Measurements from ENCODE around the gene CDH23.

GRCh38 chr10:71588685-71589084 is 192.0 kb downstream of the CDH23 start:
- no peak for TF ChIP-seq CTCF (IDR thresholded peaks at IDR 0.05)
- no peak for TF ChIP-seq POLR2A (IDR thresholded peaks at IDR 0.05; ENCODE audit: low read length)
- TF ChIP-seq MYC (IDR thresholded peaks at IDR 0.05; ENCODE audit: borderline replicate concordance, low read length) = no peak
- no peak for TF ChIP-seq RAD21 (conservative IDR thresholded peaks at IDR 0.05 in 1 of 2, IDR thresholded peaks at IDR 0.05 in 1 of 2)
- TF ChIP-seq KDM1A (IDR thresholded peaks at IDR 0.05; ENCODE audit: low read depth) = no peak
- TF ChIP-seq E2F6 (IDR thresholded peaks at IDR 0.05; ENCODE audit: borderline replicate concordance, low read depth) = no peak
- no peak for TF ChIP-seq ESRRA (IDR thresholded peaks at IDR 0.05; ENCODE audit: borderline replicate concordance, low read length)
- no peak for TF ChIP-seq EHMT2 (IDR thresholded peaks at IDR 0.05; ENCODE audit: low read depth)
- TF ChIP-seq REST (IDR thresholded peaks at IDR 0.05) = no peak
- no peak for TF ChIP-seq EP300 (IDR thresholded peaks at IDR 0.05)
- TF ChIP-seq SMC3 (IDR thresholded peaks at IDR 0.05) = no peak

Data from A549 (cell line).